ENCODE data around the gene EIF5A2. TPM values are rescaled to one million over a fixed set of nuclear protein-coding genes. Genes with fewer than 3 reads are reported as not detected.
"Not testable (repeated sequence)": the region's sequence is repeated elsewhere in the genome, so short reads cannot be mapped to it uniquely, and the experiment has no call there.

The EIF5A2 gene
- total RNA-seq, 1 donor from 2014 or later: 6.6 TPM

DNA sequence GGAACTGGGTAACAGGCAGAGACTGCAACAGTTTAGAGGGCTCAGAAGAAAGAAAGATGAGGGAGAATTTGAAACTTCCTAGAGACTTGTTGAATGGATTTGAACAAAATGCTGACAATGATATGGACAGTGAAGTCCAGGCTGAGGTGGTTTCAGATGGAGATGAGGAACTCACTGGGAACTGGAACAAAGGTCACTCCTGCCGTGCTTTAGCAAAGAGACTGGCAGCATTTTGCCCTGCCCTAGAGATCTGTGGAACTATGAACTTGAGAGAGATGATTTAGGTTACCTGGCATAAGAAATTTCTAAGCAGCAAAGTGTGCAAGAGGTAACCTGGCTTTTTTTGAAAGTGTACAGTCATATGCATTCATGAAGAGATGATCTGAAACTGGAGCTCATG lies 11.7 kb downstream of the EIF5A2 start:
- Histone ChIP-seq H3K4me1 (no peaks in the 10 kb centered on the region), H3K27ac (no peak overlapping the region), H3K9me3 (no peaks in the 10 kb centered on the region), H3K4me3 (no peak overlapping the region), H3K36me3 (peaks cover 0 to 4% of the 10 kb centered on the region in 2 donors), H3K27me3 (no peaks in the 10 kb centered on the region)
- no peak for TF ChIP-seq POLR2A (IDR thresholded peaks at IDR 0.05)
- no peak for TF ChIP-seq CTCF (IDR thresholded peaks at IDR 0.05)
- no peak for TF ChIP-seq POLR2AphosphoS5 (IDR thresholded peaks at IDR 0.05; ENCODE audit: insufficient read depth in 1 of 2, low read depth in 1 of 2)
- intact Hi-C loops (cut with DNase I): no loop called here
- DNase-seq (ENCODE audit: extremely low spot score in 2 of 2): no peak

DNA sequence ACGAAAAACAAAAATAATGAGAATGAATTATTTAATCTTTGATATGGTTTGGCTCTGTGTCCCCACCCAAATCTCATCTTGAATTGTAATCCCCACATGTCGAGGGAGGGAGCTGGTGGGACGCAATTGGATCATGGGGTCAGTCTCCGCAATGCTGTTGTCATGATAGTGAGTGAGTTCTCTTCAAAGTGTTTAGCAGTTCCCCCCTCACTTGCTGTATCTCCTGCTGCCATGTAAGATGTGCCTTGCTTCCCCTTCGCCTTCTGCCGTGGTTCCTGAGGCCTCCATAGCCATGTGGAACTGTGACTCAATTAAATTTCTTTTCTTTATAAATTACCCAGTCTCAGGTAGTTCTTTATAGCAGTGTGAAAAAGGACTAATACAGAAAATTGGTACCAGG lies 12.1 kb downstream of the EIF5A2 start:
- H3K27ac ChIP-seq; H3K4me3 ChIP-seq; H3K4me1 ChIP-seq; H3K27me3 ChIP-seq; DNase-seq (ENCODE audit: extremely low spot score in 2 of 2); H3K9me3 ChIP-seq; H3K36me3 ChIP-seq; intact Hi-C loops (cut with DNase I): not testable (repeated sequence)

DNA sequence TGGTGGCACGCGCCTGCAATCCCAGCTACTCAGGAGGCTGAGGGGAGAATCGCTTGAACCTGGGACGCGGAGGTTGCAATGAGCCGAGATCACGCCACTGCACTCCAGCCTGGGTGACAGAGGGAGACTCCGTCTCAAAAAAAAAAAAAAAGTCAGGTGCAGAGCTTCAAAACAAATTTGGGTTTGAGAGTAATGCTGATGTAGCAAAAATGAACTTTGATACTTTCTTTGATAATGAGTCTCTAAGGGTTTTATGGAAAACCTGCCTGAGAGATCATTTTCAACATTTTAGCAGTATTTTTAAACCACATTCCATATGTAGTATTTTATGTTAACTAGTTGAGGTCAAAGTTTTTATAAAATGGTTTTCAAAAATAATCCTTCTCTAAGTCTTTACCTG lies 14.5 kb downstream of the EIF5A2 start:
- Histone ChIP-seq H3K9me3 (no peaks in the 10 kb centered on the region), H3K36me3 (peaks cover 0 to 4% of the 10 kb centered on the region in 2 donors), H3K4me3 (no peak overlapping the region), H3K27me3 (no peaks in the 10 kb centered on the region), H3K4me1 (no peaks in the 10 kb centered on the region), H3K27ac (no peak overlapping the region)
- no peak for DNase-seq (ENCODE audit: extremely low spot score in 2 of 2)
- intact Hi-C loops (cut with DNase I): no loop called here
- TF ChIP-seq POLR2AphosphoS5 (IDR thresholded peaks at IDR 0.05; ENCODE audit: insufficient read depth in 1 of 2, low read depth in 1 of 2) (no peak), CTCF (IDR thresholded peaks at IDR 0.05) (no peak), POLR2A (IDR thresholded peaks at IDR 0.05) (no peak)

DNA sequence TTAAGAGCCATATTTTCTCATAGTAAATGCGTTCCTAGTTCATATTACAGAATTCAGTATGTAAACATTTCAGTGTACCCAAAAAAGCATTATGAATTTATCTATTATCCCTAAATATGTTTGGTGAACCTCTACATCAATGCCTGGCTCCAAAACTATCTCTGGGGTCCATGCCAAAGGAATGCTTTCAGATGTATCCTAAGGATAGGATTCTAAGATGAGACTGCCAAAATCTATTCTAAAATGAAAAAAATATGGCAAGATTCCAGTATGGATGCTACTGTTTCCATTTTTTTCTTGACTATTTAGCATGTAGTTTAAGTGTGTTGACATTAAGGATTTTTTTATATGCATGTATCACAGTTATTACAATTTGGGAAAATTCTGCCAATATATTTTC lies 18.8 kb downstream of the EIF5A2 start:
- intact Hi-C loops (cut with DNase I): no loop called here
- no peaks in the 10 kb centered on the region for H3K36me3 ChIP-seq
- no peaks in the 10 kb centered on the region for H3K27me3 ChIP-seq
- DNase-seq (ENCODE audit: extremely low spot score in 2 of 2): no peak
- no peaks in the 10 kb centered on the region for H3K9me3 ChIP-seq
- H3K27ac ChIP-seq: no peak overlapping the region
- H3K4me3 ChIP-seq: no peak overlapping the region
- TF ChIP-seq CTCF (IDR thresholded peaks at IDR 0.05) (no peak), POLR2AphosphoS5 (IDR thresholded peaks at IDR 0.05; ENCODE audit: insufficient read depth in 1 of 2, low read depth in 1 of 2) (no peak), POLR2A (IDR thresholded peaks at IDR 0.05) (no peak)
- no peaks in the 10 kb centered on the region for H3K4me1 ChIP-seq

- H3K4me1 ChIP-seq: no peaks in the 10 kb centered on the region
- no peaks in the 10 kb centered on the region for H3K36me3 ChIP-seq
- TF ChIP-seq CTCF (IDR thresholded peaks at IDR 0.05): no peak
- TF ChIP-seq POLR2AphosphoS5 (IDR thresholded peaks at IDR 0.05; ENCODE audit: insufficient read depth in 1 of 2, low read depth in 1 of 2): no peak
- TF ChIP-seq POLR2A (IDR thresholded peaks at IDR 0.05): no peak
- H3K9me3 ChIP-seq: no peaks in the 10 kb centered on the region
- H3K4me3 ChIP-seq: no peak overlapping the region
- intact Hi-C loops (cut with DNase I): no loop called here
- no peak for DNase-seq (ENCODE audit: extremely low spot score in 2 of 2)
- no peaks in the 10 kb centered on the region for H3K27me3 ChIP-seq
- H3K27ac ChIP-seq: no peak overlapping the region
Observed at GRCh38 chr3:170889132-170889531, 19.3 kb downstream of the EIF5A2 start.

DNA sequence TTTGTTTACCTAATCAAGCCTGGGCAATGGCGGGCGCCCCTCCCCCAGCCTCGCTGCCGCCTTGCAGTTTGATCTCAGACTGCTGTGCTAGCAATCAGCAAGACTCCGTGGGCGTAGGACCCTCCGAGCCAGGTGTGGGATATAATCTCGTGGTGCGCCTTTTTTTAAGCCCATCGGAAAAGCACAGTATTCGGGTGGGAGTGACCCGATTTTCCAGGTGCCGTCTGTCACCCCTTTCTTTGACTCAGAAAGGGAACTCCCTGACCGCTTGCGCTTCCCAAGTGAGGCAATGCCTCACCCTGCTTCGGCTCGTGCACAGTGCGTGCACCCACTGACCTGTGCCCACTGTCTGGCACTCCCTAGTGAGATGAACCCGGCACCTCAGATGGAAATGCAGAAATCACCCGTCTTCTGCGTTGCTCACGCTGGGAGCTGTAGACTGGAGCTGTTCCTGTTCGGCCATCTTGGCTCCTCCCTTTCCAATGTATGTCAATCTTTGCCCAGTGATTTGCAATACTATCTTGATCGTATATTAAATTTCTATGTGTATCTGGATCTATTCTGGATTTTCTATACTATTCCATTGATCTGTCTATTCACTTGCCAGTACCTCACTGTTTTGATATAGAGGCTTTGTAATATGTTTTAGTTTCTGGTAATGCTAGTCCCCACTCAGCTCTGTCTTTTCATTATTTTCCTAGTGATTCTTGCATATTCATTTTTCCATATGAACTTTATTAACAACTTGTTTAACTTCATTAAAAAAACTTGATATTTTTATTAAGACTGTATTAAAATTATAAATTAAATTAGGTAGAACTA lies 24.1 kb downstream of the EIF5A2 start:
- DNase-seq (ENCODE audit: extremely low spot score in 2 of 2); H3K27ac ChIP-seq; H3K4me3 ChIP-seq; H3K4me1 ChIP-seq; H3K27me3 ChIP-seq; H3K9me3 ChIP-seq; intact Hi-C loops (cut with DNase I); H3K36me3 ChIP-seq: not testable (repeated sequence)

DNA sequence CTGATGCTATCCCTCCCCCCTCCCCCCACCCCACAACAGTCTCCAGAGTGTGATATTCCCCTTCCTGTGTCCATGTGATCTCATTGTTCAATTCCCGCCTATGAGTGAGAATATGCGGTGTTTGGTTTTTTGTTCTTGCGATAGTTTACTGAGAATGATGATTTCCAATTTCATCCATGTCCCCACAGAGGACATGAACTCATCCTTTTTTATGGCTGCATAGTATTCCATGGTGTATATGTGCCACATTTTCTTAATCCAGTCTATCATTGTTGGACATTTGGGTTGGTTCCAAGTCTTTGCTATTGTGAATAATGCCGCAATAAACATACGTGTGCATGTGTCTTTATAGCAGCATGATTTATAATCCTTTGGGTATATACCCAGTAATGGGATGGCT lies 29.7 kb downstream of the EIF5A2 start:
- DNase-seq (ENCODE audit: extremely low spot score in 2 of 2): not testable (repeated sequence)

GRCh38 chr3:170877311-170877710 lies 31.1 kb downstream of the EIF5A2 start:
- DNase-seq (ENCODE audit: extremely low spot score in 2 of 2); intact Hi-C loops (cut with DNase I); H3K4me3 ChIP-seq; H3K27ac ChIP-seq; H3K36me3 ChIP-seq; H3K27me3 ChIP-seq; H3K9me3 ChIP-seq; H3K4me1 ChIP-seq: not testable (repeated sequence)

More for the DNA sequence above, 29.7 kb downstream of the EIF5A2 start:
- H3K4me1 ChIP-seq; H3K36me3 ChIP-seq; H3K9me3 ChIP-seq; H3K27me3 ChIP-seq; intact Hi-C loops (cut with DNase I); H3K4me3 ChIP-seq; H3K27ac ChIP-seq: not testable (repeated sequence)

Measured in vagina (tissue), 2 donors.